ENCODE results near the gene SELENOP.

Gene SELENOP

GRCh38 chr5:42836070-42836769 is 24.5 kb upstream of the SELENOP start:
- Histone ChIP-seq H3K9ac (ENCODE audit: low read length) (no peak overlapping the region), H3K4me1 (ENCODE audit: control insufficient read depth, insufficient read depth, low read depth, low read length) (peaks cover 2% of the 10 kb centered on the region), H4K91ac (ENCODE audit: low read length) (no peak overlapping the region), H2AFZ (ENCODE audit: low read depth, low read length) (no peak overlapping the region), H3K9me3 (ENCODE audit: control insufficient read depth, low read length) (peaks cover 3% of the 10 kb centered on the region), H3K23ac (ENCODE audit: low read length in 2 of 2) (no peak overlapping the region), H2BK15ac (ENCODE audit: low read depth, poor library complexity, severe bottlenecking) (no peak overlapping the region), H3K4me2 (ENCODE audit: low read length, poor library complexity, severe bottlenecking) (no peak overlapping the region), H4K8ac (ENCODE audit: low read length) (no peak overlapping the region), H3K14ac (ENCODE audit: low read length in 2 of 2) (no peak overlapping the region), H2BK5ac (ENCODE audit: low read depth, low read length, poor library complexity, severe bottlenecking) (no peak overlapping the region), H2BK12ac (ENCODE audit: low read length in 2 of 2) (no peak overlapping the region), H3K27me3 (ENCODE audit: control insufficient read depth in 1 of 2, insufficient read depth in 1 of 2, low read length in 2 of 2) (no peaks in the 10 kb centered on the region), H3K36me3 (ENCODE audit: control insufficient read depth in 1 of 2, insufficient read depth in 2 of 2, low read depth in 1 of 2, low read length in 2 of 2) (no peaks in the 10 kb centered on the region), H3K4ac (ENCODE audit: low read depth in 1 of 2, low read length in 2 of 2) (no peak overlapping the region), H2BK120ac (ENCODE audit: low read depth, low read length) (no peak overlapping the region), H3K79me1 (replicated peaks; ENCODE audit: low read length, poor library complexity, severe bottlenecking) (no peaks in the 10 kb centered on the region), H3K27ac (ENCODE audit: low read length, poor library complexity, severe bottlenecking) (no peak overlapping the region), H3K18ac (ENCODE audit: low read depth in 1 of 2, low read length in 2 of 2) (no peak overlapping the region), H3K4me3 (ENCODE audit: insufficient read depth in 1 of 2, low read depth in 1 of 2, low read length in 2 of 2) (no peak overlapping the region), H2AK5ac (ENCODE audit: low read length, severe bottlenecking) (no peak overlapping the region)
- no peak for DNase-seq
- 95% methylated on average over 25 of the region's 25 CpGs for WGBS

- no peak overlapping the region for H2BK12ac ChIP-seq (ENCODE audit: low read length in 2 of 2)
- WGBS, result 97% methylated on average over 5 of the region's 5 CpGs
- H2BK5ac ChIP-seq (ENCODE audit: low read depth, low read length, poor library complexity, severe bottlenecking), result no peak overlapping the region
- no peak overlapping the region for H3K4me3 ChIP-seq (ENCODE audit: insufficient read depth in 1 of 2, low read depth in 1 of 2, low read length in 2 of 2)
- H3K4me1 ChIP-seq (ENCODE audit: control insufficient read depth, insufficient read depth, low read depth, low read length), result no peaks in the 10 kb centered on the region
- H4K91ac ChIP-seq (ENCODE audit: low read length), result no peak overlapping the region
- H4K8ac ChIP-seq (ENCODE audit: low read length), result no peak overlapping the region
- no peak overlapping the region for H3K9ac ChIP-seq (ENCODE audit: low read length)
- H3K27ac ChIP-seq (ENCODE audit: low read length, poor library complexity, severe bottlenecking), result no peak overlapping the region
- no peaks in the 10 kb centered on the region for H3K36me3 ChIP-seq (ENCODE audit: control insufficient read depth in 1 of 2, insufficient read depth in 2 of 2, low read depth in 1 of 2, low read length in 2 of 2)
- H2BK120ac ChIP-seq (ENCODE audit: low read depth, low read length), result no peak overlapping the region
- no peak overlapping the region for H3K23ac ChIP-seq (ENCODE audit: low read length in 2 of 2)
- no peak overlapping the region for H3K4me2 ChIP-seq (ENCODE audit: low read length, poor library complexity, severe bottlenecking)
- no peak overlapping the region for H2AK5ac ChIP-seq (ENCODE audit: low read length, severe bottlenecking)
- DNase-seq, result no peak
- no peaks in the 10 kb centered on the region for H3K79me1 ChIP-seq (replicated peaks; ENCODE audit: low read length, poor library complexity, severe bottlenecking)
- no peak overlapping the region for H3K4ac ChIP-seq (ENCODE audit: low read depth in 1 of 2, low read length in 2 of 2)
- H3K27me3 ChIP-seq (ENCODE audit: control insufficient read depth in 1 of 2, insufficient read depth in 1 of 2, low read length in 2 of 2), result no peaks in the 10 kb centered on the region
- H2BK15ac ChIP-seq (ENCODE audit: low read depth, poor library complexity, severe bottlenecking), result no peak overlapping the region
- H3K9me3 ChIP-seq (ENCODE audit: control insufficient read depth, low read length), result peaks cover 3% of the 10 kb centered on the region
- H3K18ac ChIP-seq (ENCODE audit: low read depth in 1 of 2, low read length in 2 of 2), result no peak overlapping the region
- H2AFZ ChIP-seq (ENCODE audit: low read depth, low read length), result no peak overlapping the region
- H3K14ac ChIP-seq (ENCODE audit: low read length in 2 of 2), result no peak overlapping the region
Observed at GRCh38 chr5:42832060-42832459, 20.4 kb upstream of the SELENOP start.

DNA sequence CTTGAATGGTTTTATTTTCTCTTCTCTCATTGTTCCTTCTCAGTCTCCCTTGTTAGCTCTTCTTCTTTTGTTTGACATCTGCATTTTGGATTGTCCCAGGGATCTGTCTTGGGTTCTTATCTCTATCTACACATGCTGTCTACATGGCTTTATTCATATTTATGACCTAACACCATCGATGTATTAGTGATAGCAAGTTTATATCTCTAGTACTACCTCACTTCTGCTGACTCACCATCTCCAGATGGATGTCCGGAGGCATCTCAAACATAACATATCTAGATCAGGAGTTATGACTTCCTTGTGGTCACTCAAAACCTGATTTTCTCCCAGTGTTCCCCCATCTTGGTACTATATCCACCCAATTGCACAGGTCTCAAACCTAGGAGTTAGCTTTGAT is 19.2 kb upstream of the SELENOP start:
- Histone ChIP-seq H2AK5ac (ENCODE audit: low read length, severe bottlenecking) (no peak overlapping the region), H3K9ac (ENCODE audit: low read length) (no peak overlapping the region), H3K4ac (ENCODE audit: low read depth in 1 of 2, low read length in 2 of 2) (no peak overlapping the region), H3K4me2 (ENCODE audit: low read length, poor library complexity, severe bottlenecking) (no peak overlapping the region), H4K8ac (ENCODE audit: low read length) (no peak overlapping the region), H3K79me1 (replicated peaks; ENCODE audit: low read length, poor library complexity, severe bottlenecking) (no peaks in the 10 kb centered on the region), H3K27me3 (ENCODE audit: control insufficient read depth in 1 of 2, insufficient read depth in 1 of 2, low read length in 2 of 2) (no peaks in the 10 kb centered on the region), H3K18ac (ENCODE audit: low read depth in 1 of 2, low read length in 2 of 2) (no peak overlapping the region), H3K27ac (ENCODE audit: low read length, poor library complexity, severe bottlenecking) (no peak overlapping the region), H2BK120ac (ENCODE audit: low read depth, low read length) (no peak overlapping the region), H3K36me3 (ENCODE audit: control insufficient read depth in 1 of 2, insufficient read depth in 2 of 2, low read depth in 1 of 2, low read length in 2 of 2) (no peaks in the 10 kb centered on the region), H4K91ac (ENCODE audit: low read length) (no peak overlapping the region), H2AFZ (ENCODE audit: low read depth, low read length) (no peak overlapping the region), H3K23ac (ENCODE audit: low read length in 2 of 2) (no peak overlapping the region), H2BK15ac (ENCODE audit: low read depth, poor library complexity, severe bottlenecking) (no peak overlapping the region), H2BK5ac (ENCODE audit: low read depth, low read length, poor library complexity, severe bottlenecking) (no peak overlapping the region), H3K4me3 (ENCODE audit: insufficient read depth in 1 of 2, low read depth in 1 of 2, low read length in 2 of 2) (no peak overlapping the region), H3K9me3 (ENCODE audit: control insufficient read depth, low read length) (peaks cover 3% of the 10 kb centered on the region), H3K14ac (ENCODE audit: low read length in 2 of 2) (no peak overlapping the region), H2BK12ac (ENCODE audit: low read length in 2 of 2) (no peak overlapping the region), H3K4me1 (ENCODE audit: control insufficient read depth, insufficient read depth, low read depth, low read length) (no peaks in the 10 kb centered on the region)
- 71% methylated on average over 2 of the region's 2 CpGs for WGBS
- no peak for DNase-seq

GRCh38 chr5:42828671-42829070 is 17.0 kb upstream of the SELENOP start:
- peak; percentile 26 for DNase-seq
- H3K4me1 ChIP-seq (ENCODE audit: control insufficient read depth, insufficient read depth, low read depth, low read length), result no peaks in the 10 kb centered on the region
- H2AK5ac ChIP-seq (ENCODE audit: low read length, severe bottlenecking), result no peak overlapping the region
- no peaks in the 10 kb centered on the region for H3K9me3 ChIP-seq (ENCODE audit: control insufficient read depth, low read length)
- no peaks in the 10 kb centered on the region for H3K36me3 ChIP-seq (ENCODE audit: control insufficient read depth in 1 of 2, insufficient read depth in 2 of 2, low read depth in 1 of 2, low read length in 2 of 2)
- no peak overlapping the region for H3K18ac ChIP-seq (ENCODE audit: low read depth in 1 of 2, low read length in 2 of 2)
- H4K8ac ChIP-seq (ENCODE audit: low read length), result no peak overlapping the region
- no peak overlapping the region for H3K27ac ChIP-seq (ENCODE audit: low read length, poor library complexity, severe bottlenecking)
- no peak overlapping the region for H3K23ac ChIP-seq (ENCODE audit: low read length in 2 of 2)
- no peak overlapping the region for H3K9ac ChIP-seq (ENCODE audit: low read length)
- H2BK120ac ChIP-seq (ENCODE audit: low read depth, low read length), result no peak overlapping the region
- 95% methylated on average over 2 of the region's 2 CpGs for WGBS
- H2BK5ac ChIP-seq (ENCODE audit: low read depth, low read length, poor library complexity, severe bottlenecking), result no peak overlapping the region
- H3K4me3 ChIP-seq (ENCODE audit: insufficient read depth in 1 of 2, low read depth in 1 of 2, low read length in 2 of 2), result no peak overlapping the region
- H2AFZ ChIP-seq (ENCODE audit: low read depth, low read length), result no peak overlapping the region
- H3K79me1 ChIP-seq (replicated peaks; ENCODE audit: low read length, poor library complexity, severe bottlenecking), result no peaks in the 10 kb centered on the region
- no peak overlapping the region for H4K91ac ChIP-seq (ENCODE audit: low read length)
- H3K27me3 ChIP-seq (ENCODE audit: control insufficient read depth in 1 of 2, insufficient read depth in 1 of 2, low read length in 2 of 2), result no peaks in the 10 kb centered on the region
- no peak overlapping the region for H3K4ac ChIP-seq (ENCODE audit: low read depth in 1 of 2, low read length in 2 of 2)
- no peak overlapping the region for H3K4me2 ChIP-seq (ENCODE audit: low read length, poor library complexity, severe bottlenecking)
- H2BK12ac ChIP-seq (ENCODE audit: low read length in 2 of 2), result no peak overlapping the region
- no peak overlapping the region for H3K14ac ChIP-seq (ENCODE audit: low read length in 2 of 2)
- H2BK15ac ChIP-seq (ENCODE audit: low read depth, poor library complexity, severe bottlenecking), result no peak overlapping the region
